ENCODE data around the gene SLIT3. TPM values are rescaled to one million over a fixed set of nuclear protein-coding genes. Genes with fewer than 3 reads are reported as not detected.

The SLIT3 gene
- total RNA-seq, 1 experiment from 2014 or later, result 0.10 TPM

DNA sequence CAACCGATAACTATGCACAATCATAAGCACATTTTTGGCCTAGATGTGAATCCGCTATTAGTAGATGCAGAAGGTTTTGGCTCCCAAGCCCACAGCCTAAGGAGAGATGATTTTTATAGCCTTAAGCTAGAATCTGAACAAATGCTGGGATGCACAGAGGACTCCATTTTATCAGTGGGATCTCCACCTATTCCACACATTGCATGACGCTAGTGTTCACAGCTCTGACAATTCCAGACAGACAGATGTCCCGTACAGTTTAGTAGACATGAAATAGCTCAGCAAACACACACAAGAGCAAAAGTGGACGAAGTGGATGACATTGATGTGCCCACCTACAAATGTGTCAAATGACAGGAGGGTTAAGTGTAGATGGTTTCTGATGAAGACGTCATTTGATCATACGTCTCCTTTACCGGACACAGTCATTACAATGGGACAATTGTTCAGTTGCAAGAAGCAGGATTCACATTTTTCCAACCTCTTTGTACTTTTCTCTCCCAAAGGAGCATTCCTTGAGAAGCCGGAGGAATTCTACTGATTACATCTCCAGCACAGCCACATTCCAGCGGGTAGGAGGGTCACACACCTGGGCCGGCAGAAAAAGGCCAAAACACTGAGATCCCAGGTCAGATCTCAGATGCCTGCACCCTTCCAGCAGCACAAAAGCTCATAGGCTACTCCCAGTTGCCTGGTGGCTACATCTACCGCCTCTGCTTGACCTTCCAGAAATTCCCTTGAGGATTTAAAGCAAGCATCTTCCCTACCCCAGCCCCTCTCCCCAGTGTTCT is 202.4 kb downstream of the SLIT3 start:
- H3K9ac ChIP-seq (ENCODE audit: low read length), result no peak overlapping the region
- peaks cover 38% of the 10 kb centered on the region for H3K27me3 ChIP-seq (ENCODE audit: insufficient read depth, low read length)
- H4K20me1 ChIP-seq (ENCODE audit: insufficient read depth), result no peaks in the 10 kb centered on the region
- TF ChIP-seq, protein P1, sequence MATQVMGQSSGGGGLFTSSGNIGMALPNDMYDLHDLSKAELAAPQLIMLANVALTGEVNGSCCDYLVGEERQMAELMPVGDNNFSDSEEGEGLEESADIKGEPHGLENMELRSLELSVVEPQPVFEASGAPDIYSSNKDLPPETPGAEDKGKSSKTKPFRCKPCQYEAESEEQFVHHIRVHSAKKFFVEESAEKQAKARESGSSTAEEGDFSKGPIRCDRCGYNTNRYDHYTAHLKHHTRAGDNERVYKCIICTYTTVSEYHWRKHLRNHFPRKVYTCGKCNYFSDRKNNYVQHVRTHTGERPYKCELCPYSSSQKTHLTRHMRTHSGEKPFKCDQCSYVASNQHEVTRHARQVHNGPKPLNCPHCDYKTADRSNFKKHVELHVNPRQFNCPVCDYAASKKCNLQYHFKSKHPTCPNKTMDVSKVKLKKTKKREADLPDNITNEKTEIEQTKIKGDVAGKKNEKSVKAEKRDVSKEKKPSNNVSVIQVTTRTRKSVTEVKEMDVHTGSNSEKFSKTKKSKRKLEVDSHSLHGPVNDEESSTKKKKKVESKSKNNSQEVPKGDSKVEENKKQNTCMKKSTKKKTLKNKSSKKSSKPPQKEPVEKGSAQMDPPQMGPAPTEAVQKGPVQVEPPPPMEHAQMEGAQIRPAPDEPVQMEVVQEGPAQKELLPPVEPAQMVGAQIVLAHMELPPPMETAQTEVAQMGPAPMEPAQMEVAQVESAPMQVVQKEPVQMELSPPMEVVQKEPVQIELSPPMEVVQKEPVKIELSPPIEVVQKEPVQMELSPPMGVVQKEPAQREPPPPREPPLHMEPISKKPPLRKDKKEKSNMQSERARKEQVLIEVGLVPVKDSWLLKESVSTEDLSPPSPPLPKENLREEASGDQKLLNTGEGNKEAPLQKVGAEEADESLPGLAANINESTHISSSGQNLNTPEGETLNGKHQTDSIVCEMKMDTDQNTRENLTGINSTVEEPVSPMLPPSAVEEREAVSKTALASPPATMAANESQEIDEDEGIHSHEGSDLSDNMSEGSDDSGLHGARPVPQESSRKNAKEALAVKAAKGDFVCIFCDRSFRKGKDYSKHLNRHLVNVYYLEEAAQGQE (IDR thresholded peaks at IDR 0.05; ENCODE audit: low read depth), result no peak
- no peak for TF ChIP-seq EZH2 (IDR thresholded peaks at IDR 0.05)
- no peak for TF ChIP-seq SIN3A (IDR thresholded peaks at IDR 0.05; ENCODE audit: low read depth)
- TF ChIP-seq JUND (IDR thresholded peaks at IDR 0.05), result no peak
- TF ChIP-seq CBX3 (IDR thresholded peaks at IDR 0.05; ENCODE audit: low read depth), result no peak
- TF ChIP-seq ZNF274 (IDR thresholded peaks at IDR 0.05; ENCODE audit: low read depth, low read length), result no peak
- no peak for TF ChIP-seq ZFX (IDR thresholded peaks at IDR 0.05)
- TF ChIP-seq, protein P2, sequence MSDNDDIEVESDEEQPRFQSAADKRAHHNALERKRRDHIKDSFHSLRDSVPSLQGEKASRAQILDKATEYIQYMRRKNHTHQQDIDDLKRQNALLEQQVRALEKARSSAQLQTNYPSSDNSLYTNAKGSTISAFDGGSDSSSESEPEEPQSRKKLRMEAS (IDR thresholded peaks at IDR 0.05), result no peak
- TF ChIP-seq, protein P3, sequence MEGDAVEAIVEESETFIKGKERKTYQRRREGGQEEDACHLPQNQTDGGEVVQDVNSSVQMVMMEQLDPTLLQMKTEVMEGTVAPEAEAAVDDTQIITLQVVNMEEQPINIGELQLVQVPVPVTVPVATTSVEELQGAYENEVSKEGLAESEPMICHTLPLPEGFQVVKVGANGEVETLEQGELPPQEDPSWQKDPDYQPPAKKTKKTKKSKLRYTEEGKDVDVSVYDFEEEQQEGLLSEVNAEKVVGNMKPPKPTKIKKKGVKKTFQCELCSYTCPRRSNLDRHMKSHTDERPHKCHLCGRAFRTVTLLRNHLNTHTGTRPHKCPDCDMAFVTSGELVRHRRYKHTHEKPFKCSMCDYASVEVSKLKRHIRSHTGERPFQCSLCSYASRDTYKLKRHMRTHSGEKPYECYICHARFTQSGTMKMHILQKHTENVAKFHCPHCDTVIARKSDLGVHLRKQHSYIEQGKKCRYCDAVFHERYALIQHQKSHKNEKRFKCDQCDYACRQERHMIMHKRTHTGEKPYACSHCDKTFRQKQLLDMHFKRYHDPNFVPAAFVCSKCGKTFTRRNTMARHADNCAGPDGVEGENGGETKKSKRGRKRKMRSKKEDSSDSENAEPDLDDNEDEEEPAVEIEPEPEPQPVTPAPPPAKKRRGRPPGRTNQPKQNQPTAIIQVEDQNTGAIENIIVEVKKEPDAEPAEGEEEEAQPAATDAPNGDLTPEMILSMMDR (IDR thresholded peaks at IDR 0.05 in 2 of 3, conservative IDR thresholded peaks at IDR 0.05 in 1 of 3; ENCODE audit: borderline replicate concordance in 1 of 3, insufficient read depth in 1 of 3, low read depth in 2 of 3, low read length in 2 of 3), result no peak
- H3K9me3 ChIP-seq (ENCODE audit: control insufficient read depth in 1 of 2, insufficient read depth in 1 of 2, low read depth in 1 of 2, low read length in 2 of 2), result no peaks in the 10 kb centered on the region
- peaks cover 0 to 6% of the 10 kb centered on the region in 2 experiments; a peak in 2 of 4 replicates for H3K4me1 ChIP-seq (ENCODE audit: control insufficient read depth in 1 of 2, insufficient read depth in 2 of 2, low read length in 2 of 2)
- DNase-seq (ENCODE audit: low read depth, low spot score) (no peak), ATAC-seq (no peak)
- RAD21 ChIA-PET (ENCODE audit: low non-redundant PET in 1 of 2, low total read pairs in 2 of 2, uncharacterized antibody in 2 of 2, unreplicated experiment in 2 of 2), result no interaction called here
- H3K9me2 ChIP-seq (ENCODE audit: insufficient read depth), result no peaks in the 10 kb centered on the region
- POLR2A ChIA-PET, result no interaction called here
- no TSS peak for BruUV-seq (replicated peaks)
- H3K79me2 ChIP-seq (ENCODE audit: insufficient read depth, low read length), result no peaks in the 10 kb centered on the region
- CTCF ChIA-PET, result no interaction called here
- H2AFZ ChIP-seq (ENCODE audit: low read depth, low read length, poor library complexity, severe bottlenecking), result no peak overlapping the region
- no peaks in the 10 kb centered on the region for H3K36me3 ChIP-seq (ENCODE audit: control insufficient read depth in 1 of 2, insufficient read depth in 2 of 2, low read length in 2 of 2)
- H3K27ac ChIP-seq (ENCODE audit: low read depth, low read length), result no peak overlapping the region
- no peak overlapping the region for H3K4me2 ChIP-seq (ENCODE audit: low read length)
- intact Hi-C loops (cut with micrococcal nuclease), result no loop called here
- H3K4me3 ChIP-seq (replicated peaks in 1 of 2; ENCODE audit: low read depth in 1 of 2, low read length in 2 of 2), result no peak overlapping the region

Data from HCT116 (cell line).